HuH-7 (cell line): ENCODE measurements around the gene TMEM201.
"Not testable (repeated sequence)": the region's sequence is repeated elsewhere in the genome, so short reads cannot be mapped to it uniquely, and the experiment has no call there.

Experiments
- DNase-seq: peaks from one replicate; pipeline ENCODE4 v3.0.0; 2011; ENCODE audit warnings: low spot score

Gene TMEM201

GRCh38 chr1:9588551-9589143 lies at the start of gene TMEM201:
TMEM201 (plus strand) TSS chr1:9588911; CDS start chr1:9588931, 20 bp downstream.
- DNase-seq: peak; percentile 94

DNA sequence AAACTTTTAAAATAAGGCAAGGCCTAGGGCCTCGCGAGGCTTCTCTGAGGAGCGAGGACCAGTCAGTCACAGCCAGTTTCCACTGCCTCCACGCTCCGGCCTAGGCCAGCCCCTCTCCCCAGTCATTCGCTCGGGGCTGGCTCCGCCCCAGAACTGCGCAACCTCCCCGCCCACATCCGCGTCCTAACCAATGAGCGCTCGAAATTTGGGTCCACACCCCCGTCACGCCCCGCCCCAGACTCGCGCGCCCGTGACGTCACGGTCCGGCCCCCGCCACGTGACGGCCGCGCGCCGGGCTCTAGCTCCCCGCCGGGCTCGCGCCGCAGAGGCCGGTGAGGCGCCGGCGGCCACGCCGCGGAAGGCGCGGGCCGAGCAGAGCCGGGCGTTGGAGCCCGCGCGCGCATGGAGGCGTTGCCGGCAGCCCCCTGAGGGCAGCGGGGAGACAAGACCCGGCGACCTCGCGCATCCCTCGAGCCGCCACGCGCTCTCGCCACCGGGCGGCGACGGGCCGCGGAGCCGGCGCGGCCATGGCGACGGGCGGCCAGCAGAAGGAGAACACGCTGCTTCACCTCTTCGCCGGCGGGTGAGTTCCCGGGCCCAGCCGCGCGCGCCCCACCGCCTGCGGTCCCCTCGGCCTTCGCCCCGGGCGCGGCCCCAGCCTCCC lies 49.4 kb upstream of the TMEM201 start, which contains the start of gene SLC25A33:
TSS of gene SLC25A33 (plus strand) at position 301 of the 664 bp plus-strand sequence. CDS start at position 528, 227 bp downstream.
- DNase-seq: peak; percentile 88

- no peak for DNase-seq
Observed at GRCh38 chr1:9539829-9540550, 48.7 kb upstream of the TMEM201 start.

GRCh38 chr1:9542430-9542829 lies 46.3 kb upstream of the TMEM201 start:
- no peak for DNase-seq

- DNase-seq: no peak
Observed at GRCh38 chr1:9544926-9545325, 43.8 kb upstream of the TMEM201 start.

DNA sequence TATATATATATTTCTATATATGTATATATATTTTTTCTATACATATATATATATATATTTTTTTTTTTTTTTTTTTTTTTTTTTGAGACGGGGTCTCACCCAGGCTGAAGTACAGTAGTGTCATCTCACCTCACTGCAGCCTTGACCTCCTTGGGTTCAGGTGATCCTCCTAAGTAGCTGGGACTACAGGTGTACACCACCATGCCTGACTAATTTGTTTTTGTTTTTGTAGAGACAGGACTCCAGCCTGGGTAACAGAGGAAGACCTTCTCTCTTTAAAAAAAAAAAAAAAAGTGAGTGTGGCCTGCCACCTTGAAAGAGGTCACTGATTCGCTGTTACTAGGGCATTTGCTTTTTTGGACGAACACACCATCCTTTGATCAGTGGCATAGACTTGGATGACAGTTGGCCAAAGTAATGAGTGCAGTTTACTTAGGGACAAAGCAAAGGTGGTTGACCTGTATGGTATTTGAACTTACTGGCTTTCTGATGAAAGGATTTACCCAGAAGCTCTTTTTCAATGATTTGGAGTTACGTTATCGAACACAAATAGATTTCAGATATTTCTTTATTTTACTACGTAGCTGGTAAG lies 38.7 kb upstream of the TMEM201 start:
- DNase-seq: no peak

- DNase-seq: no peak
Observed at GRCh38 chr1:9551984-9552383, 36.7 kb upstream of the TMEM201 start.

- DNase-seq: peak; percentile 44
Observed at GRCh38 chr1:9553736-9554144, 35.0 kb upstream of the TMEM201 start.

DNA sequence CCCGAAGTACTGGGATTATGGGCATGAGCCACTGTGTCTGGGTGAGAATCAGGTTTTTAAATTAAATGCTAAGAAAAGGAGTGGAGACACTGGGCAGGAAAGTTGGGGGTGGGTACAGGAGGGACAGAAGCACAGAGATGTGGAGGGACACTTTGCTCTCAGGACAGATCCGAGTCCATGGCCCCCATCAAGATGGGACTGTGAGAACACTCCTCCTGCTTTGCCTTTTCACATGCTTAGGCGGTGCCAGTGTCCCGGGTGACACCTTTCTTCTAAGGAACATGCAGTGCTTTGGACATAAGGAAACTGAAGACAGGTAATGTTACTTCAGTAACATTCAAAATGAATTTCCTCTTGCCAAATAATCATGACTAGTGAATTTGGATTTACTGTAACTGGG lies 32.8 kb upstream of the TMEM201 start:
- DNase-seq: no peak

- DNase-seq: no peak
Observed at GRCh38 chr1:9557624-9558023, 31.1 kb upstream of the TMEM201 start.

- no peak for DNase-seq
Observed at GRCh38 chr1:9558271-9558945, 30.3 kb upstream of the TMEM201 start.

- DNase-seq: no peak
Observed at GRCh38 chr1:9558946-9559545, 29.7 kb upstream of the TMEM201 start.

- no peak for DNase-seq
Observed at GRCh38 chr1:9559673-9560072, 29.0 kb upstream of the TMEM201 start.

DNA sequence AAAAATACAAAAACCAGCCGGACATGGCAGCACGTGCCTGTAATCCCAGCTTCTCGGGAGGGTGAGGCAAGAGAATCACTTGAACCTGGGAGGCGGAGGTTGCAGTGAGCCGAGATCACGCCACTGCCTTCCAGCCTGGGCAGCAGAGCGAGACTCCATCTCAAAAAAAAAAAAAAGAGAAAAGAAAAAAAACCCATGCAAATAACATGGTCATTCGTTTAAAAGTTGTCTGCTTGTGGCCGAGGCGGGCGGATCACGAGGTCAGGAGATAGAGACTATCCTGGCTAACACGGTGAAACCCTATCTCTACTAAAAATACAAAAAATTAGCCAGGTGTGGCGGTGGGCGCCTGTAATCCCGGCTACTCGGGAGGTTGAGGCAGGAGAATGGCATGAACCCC lies 28.6 kb upstream of the TMEM201 start:
- not testable (repeated sequence) for DNase-seq

DNA sequence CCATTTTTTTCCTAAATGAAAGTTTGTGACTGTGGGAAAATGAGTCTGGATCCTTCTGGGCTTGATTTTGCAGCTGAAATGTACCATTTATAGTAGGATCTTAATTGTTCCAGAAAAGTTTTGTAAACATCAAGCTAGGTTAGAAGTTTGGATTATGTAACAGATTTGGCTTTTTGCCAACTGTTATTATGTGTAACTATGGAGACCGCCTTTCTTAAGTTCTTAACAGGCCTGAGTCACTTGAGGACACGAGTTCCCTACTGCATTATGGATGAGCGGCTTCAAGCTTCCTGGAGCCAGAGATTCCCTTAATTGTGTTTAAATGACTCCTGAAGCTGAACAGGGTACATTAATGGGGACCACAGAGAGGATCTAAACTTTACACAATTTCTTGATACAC lies 27.3 kb upstream of the TMEM201 start:
- DNase-seq: no peak

- DNase-seq: no peak
Observed at GRCh38 chr1:9569267-9569666, 19.4 kb upstream of the TMEM201 start.

DNA sequence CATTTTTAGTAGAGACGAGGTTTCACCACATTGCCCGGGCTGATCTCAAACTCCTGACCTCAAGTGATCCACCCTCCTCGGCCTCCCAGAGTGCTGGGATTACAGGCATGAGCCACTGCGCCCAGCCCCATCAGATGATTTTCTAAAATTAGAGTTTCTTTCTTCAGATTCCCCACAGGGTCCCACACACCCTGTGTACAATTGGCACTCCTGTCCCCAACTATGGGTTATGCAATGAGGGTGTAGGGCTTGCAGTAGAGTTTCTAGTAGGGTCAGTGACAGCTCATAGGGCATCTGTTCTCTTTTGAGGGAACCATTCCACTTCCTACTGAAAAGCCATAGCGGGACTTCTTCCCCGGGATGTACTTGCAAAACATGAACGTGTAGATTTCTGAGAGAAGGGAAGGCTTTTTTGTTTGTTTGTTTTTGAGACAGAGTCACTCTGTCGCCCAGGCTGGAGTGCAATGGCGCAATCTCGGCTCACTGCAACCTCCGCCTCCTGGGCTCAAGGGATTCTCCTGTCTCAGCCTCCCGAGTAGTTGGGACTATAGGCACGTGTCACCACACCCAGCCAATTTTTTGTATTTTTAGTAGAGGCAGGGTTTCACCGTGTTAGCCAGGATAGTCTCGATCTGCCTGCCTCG lies 17.7 kb upstream of the TMEM201 start:
- not testable (repeated sequence) for DNase-seq

DNA sequence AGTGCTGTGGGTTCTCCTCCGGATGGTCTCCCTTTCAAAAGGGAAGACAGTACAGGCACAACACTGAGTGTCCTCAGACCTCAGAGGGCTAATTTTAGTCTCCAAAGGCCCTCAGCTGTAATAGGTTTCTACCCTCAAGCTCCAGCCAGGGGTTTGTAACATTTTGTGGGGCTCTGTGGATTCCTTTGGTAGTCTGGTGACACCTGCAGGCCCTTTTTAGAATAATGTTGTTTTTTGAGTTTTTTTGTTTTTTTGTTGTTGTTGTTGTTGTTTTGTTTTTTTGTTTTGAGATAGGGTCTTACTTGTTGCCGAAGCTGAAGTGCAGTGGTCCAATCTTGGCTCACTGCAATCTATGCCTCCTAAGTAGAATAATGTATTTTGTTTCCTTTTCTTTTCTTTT lies 15.0 kb upstream of the TMEM201 start:
- DNase-seq: no peak

GRCh38 chr1:9575486-9575885 lies 13.2 kb upstream of the TMEM201 start:
- no peak for DNase-seq

GRCh38 chr1:9576903-9577302 lies 11.8 kb upstream of the TMEM201 start:
- DNase-seq: no peak

DNA sequence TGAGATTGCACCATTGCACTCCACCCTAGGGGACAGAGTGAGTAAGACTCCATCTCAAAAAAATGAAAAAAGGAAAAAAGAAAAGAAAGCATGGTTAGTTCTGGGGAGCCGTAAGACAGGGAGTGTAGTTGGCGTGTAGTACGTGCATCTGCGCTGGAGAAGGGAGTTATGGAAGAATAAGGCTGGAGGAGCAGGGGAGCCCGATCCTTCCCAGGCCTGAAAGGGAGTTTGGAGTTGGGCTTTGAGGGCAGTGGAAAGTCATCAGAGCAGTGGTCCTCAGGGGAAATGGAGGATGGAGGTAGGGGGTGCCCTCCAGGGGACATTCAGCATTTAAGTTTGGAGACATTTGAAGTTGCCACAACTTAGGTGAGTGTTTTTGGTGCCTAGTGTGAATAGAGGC lies 11.3 kb upstream of the TMEM201 start:
- no peak for DNase-seq
